ENCODE results near the gene UBE2D2. TPM values are rescaled to one million over a fixed set of nuclear protein-coding genes. Genes with fewer than 3 reads are reported as not detected.

The UBE2D2 gene
- total and polyA plus RNA-seq, 11 donors, result 84.6 to 148 (median 128) TPM

DNA sequence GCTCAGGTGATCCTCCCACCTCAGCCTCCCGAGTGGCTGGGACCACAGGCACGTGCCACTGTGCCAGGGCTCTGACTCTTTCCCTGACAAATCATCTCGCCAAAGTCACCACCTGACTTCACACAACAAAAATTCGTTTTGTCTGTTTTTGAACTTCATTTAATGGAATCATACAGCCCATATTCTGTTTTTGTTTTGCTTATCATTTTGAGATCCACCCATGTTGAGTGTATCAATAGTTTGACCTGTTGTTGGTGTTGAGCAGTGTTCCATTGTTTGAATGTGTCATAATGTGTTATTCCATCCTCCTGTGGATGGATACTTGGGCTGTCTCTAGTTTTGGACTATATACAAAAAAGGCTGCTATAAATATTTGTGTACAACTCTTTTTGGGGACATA is 6.9 kb upstream of the UBE2D2 start:
- no peaks in the 10 kb centered on the region for H3K4me1 ChIP-seq
- 79 to 91% (median 84%) methylated on average over 4 of the region's 4 CpGs for WGBS, 4 donors

DNA sequence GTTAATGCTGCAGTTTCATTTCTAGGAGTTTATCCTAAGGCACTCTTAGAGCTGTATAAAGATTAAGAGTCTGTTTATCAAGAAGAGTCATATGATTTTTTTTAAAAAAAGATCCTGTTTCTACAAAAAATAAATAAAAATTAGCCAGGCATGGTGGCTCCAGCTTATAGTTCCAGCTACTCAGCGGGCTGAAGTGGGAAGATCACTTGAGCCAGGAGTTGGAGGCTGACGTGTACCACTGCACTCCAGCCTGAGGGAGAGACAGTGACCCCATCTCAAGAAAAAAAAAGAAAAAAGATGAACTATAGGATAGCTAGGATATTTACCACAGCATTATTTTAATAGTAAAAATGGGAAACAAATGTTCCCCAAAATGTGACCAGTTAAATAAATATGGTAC is 3.3 kb upstream of the UBE2D2 start:
- H3K4me3 ChIP-seq, result no peak overlapping the region
- WGBS, 4 donors, result 68 to 76% (median 72%) methylated on average over 2 of the region's 2 CpGs
- H3K4me1 ChIP-seq, result peaks cover 1 to 14% (median 10%) of the 10 kb centered on the region in 12 donors
- H3K36me3 ChIP-seq, result no peaks in the 10 kb centered on the region
- intact Hi-C loops (cut with DNase I), result no loop called here
- H3K27ac ChIP-seq, result no peak overlapping the region
- DNase-seq (no peak), ATAC-seq (no peak)
- no peaks in the 10 kb centered on the region for H3K9me3 ChIP-seq
- TF ChIP-seq, protein P1, sequence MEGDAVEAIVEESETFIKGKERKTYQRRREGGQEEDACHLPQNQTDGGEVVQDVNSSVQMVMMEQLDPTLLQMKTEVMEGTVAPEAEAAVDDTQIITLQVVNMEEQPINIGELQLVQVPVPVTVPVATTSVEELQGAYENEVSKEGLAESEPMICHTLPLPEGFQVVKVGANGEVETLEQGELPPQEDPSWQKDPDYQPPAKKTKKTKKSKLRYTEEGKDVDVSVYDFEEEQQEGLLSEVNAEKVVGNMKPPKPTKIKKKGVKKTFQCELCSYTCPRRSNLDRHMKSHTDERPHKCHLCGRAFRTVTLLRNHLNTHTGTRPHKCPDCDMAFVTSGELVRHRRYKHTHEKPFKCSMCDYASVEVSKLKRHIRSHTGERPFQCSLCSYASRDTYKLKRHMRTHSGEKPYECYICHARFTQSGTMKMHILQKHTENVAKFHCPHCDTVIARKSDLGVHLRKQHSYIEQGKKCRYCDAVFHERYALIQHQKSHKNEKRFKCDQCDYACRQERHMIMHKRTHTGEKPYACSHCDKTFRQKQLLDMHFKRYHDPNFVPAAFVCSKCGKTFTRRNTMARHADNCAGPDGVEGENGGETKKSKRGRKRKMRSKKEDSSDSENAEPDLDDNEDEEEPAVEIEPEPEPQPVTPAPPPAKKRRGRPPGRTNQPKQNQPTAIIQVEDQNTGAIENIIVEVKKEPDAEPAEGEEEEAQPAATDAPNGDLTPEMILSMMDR (IDR thresholded peaks at IDR 0.05), result no peak
- no peak for TF ChIP-seq POLR2A (IDR thresholded peaks at IDR 0.05)
- H3K27me3 ChIP-seq, result no peaks in the 10 kb centered on the region

More for the DNA sequence above, 6.9 kb upstream of the UBE2D2 start:
- DNase-seq (no peak), ATAC-seq (no peak)
- Histone ChIP-seq H3K27me3 (no peaks in the 10 kb centered on the region), H3K9me3 (no peaks in the 10 kb centered on the region), H3K36me3 (no peaks in the 10 kb centered on the region), H3K27ac (no peak overlapping the region), H3K4me3 (no peak overlapping the region)
- intact Hi-C loops (cut with DNase I), result no loop called here
- TF ChIP-seq, protein P1 (IDR thresholded peaks at IDR 0.05), result no peak
- no peak for TF ChIP-seq POLR2A (IDR thresholded peaks at IDR 0.05)

DNA sequence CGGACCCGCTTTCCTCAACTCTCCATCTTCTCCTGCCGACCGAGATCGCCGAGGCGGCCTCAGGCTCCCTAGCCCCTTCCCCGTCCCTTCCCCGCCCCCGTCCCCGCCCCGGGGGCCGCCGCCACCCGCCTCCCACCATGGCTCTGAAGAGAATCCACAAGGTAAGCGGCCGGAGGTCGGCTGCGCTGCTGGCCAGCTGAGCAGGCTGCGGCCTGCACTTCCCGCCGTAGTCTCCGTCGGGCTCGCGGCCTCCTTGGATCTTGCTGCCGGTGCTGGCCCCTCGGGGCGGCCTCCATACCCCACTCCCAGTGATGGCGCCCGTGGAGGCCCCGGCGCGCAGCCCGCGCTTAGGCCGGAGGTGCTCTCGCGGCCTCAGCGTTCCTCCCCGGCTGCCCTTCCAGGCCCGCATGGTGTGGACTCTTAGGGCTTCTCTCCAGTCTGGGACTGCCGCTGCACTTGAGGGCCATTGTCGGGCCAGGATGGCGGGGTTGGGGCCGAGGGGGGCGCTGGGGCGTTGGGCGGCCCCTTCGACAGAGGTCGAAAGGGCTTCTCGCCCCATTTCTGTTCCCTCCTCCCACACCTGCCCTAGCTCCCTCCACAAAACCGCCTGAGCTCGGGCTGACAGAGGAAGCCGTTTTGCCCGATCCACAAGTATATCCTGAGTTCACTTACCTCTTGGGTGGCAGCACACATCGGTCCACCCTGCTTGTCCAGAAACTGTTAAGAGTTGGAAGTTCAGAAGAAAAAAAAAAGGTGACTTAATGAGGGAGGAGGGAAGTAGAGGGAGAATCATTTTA is 714 bp downstream of the UBE2D2 start:
- intact Hi-C loops (cut with DNase I), result loop anchor here in 2 of 10 donors (2.0 to 5.0 kb wide), 2 partner anchors 43 to 45 kb away; no protein-coding TSS in a partner anchor
- H3K4me3 ChIP-seq, result peak overlapping the region; percentile 76 to 100 (median 88)
- TF ChIP-seq, protein P1 (IDR thresholded peaks at IDR 0.05), result no peak
- TF ChIP-seq POLR2A (IDR thresholded peaks at IDR 0.05), result no peak
- no peaks in the 10 kb centered on the region for H3K9me3 ChIP-seq
- H3K36me3 ChIP-seq, result peaks cover 0 to 16% (median 0%) of the 10 kb centered on the region in 9 donors
- DNase-seq (peak in 4 of 5 donors; percentile 47 to 76 (median 58)), ATAC-seq (peak in 3 of 4 donors; percentile 25 to 55 (median 50))
- H3K27me3 ChIP-seq, result no peaks in the 10 kb centered on the region
- WGBS, 4 donors, result 1 to 3% (median 1%) methylated on average over 23 to 57 of the region's 57 CpGs
- peak overlapping the region; percentile 89 to 100 (median 98) for H3K27ac ChIP-seq
- H3K4me1 ChIP-seq, result peaks cover 17 to 54% (median 45%) of the 10 kb centered on the region in 12 donors

DNA sequence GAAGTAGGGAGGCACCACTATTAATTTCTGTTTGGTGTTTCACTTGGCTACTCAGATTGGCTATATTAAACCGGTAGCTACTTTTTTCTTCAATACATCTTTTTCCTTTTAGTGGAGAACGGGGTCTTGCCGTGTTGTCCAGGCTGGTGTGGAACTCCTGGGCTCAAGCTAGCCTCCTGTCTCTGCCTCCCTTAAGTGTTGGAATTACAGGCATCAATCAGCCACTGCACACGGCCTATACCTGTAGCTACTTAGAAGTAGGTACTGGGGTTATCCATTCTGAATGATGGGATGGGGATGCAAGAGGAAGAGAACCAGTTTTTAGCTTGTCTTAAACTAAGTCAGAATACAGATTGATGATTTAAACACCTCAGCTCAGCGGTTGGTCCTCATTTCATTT is 1.7 kb downstream of the UBE2D2 start:
- Histone ChIP-seq H3K4me3 (peak overlapping the region; percentile 76 to 100 (median 88)), H3K27me3 (no peaks in the 10 kb centered on the region), H3K4me1 (peaks cover 17 to 63% (median 45%) of the 10 kb centered on the region in 12 donors), H3K36me3 (peaks cover 0 to 18% (median 4%) of the 10 kb centered on the region in 9 donors), H3K9me3 (no peaks in the 10 kb centered on the region), H3K27ac (peak overlapping the region in 9 of 12 donors; percentile 95 to 100 (median 98))
- intact Hi-C loops (cut with DNase I), result loop anchor here in 1 of 10 donors (5.0 kb wide), 1 partner anchor 46 kb away; no protein-coding TSS in a partner anchor
- no peak for TF ChIP-seq POLR2A (IDR thresholded peaks at IDR 0.05)
- TF ChIP-seq, protein P1 (IDR thresholded peaks at IDR 0.05), result no peak
- 32 to 39% (median 32%) methylated on average over 5 of the region's 5 CpGs for WGBS, 4 donors
- ATAC-seq (no peak), DNase-seq (no peak)

All from heart left ventricle (tissue), 16 donors.